GM21526 (cell line): ENCODE results near the gene DIAPH3.

Source experiments
- ATAC-seq: cut with Tn5 transposase; IDR thresholded peaks from one replicate; pipeline ENCODE4 v1.9.1; 2021; ENCODE audit warnings: moderate library complexity; ENCODE audit not compliant: unreplicated experiment, low FRiP score

The DIAPH3 gene

GRCh38 chr13:60152904-60153303, 10.8 kb downstream of the DIAPH3 start:
- ATAC-seq: no peak

- ATAC-seq: no peak
Measured at GRCh38 chr13:60152114-60152513, 11.6 kb downstream of the DIAPH3 start.

- ATAC-seq: no peak
Measured at GRCh38 chr13:60150538-60150937, 13.2 kb downstream of the DIAPH3 start.

- ATAC-seq: no peak
Measured at GRCh38 chr13:60148918-60149317, 14.8 kb downstream of the DIAPH3 start.

- no peak for ATAC-seq
Measured at GRCh38 chr13:60147361-60147760, 16.4 kb downstream of the DIAPH3 start.

- no peak for ATAC-seq
Measured at GRCh38 chr13:60146471-60146870, 17.3 kb downstream of the DIAPH3 start.

GRCh38 chr13:60143775-60144174, 20.0 kb downstream of the DIAPH3 start:
- ATAC-seq: no peak

GRCh38 chr13:60139272-60139671, 24.5 kb downstream of the DIAPH3 start:
- ATAC-seq: no peak

GRCh38 chr13:60138674-60139073, 25.1 kb downstream of the DIAPH3 start:
- no peak for ATAC-seq

- no peak for ATAC-seq
Measured at GRCh38 chr13:60137911-60138560, 25.7 kb downstream of the DIAPH3 start.

- no peak for ATAC-seq
Measured at GRCh38 chr13:60135344-60135743, 28.4 kb downstream of the DIAPH3 start.

- ATAC-seq: no peak
Measured at GRCh38 chr13:60134376-60134775, 29.4 kb downstream of the DIAPH3 start.

- ATAC-seq: no peak
Measured at GRCh38 chr13:60121337-60121687, 42.4 kb downstream of the DIAPH3 start.

- no peak for ATAC-seq
Measured at GRCh38 chr13:60120617-60121336, 43.0 kb downstream of the DIAPH3 start.

- ATAC-seq: no peak
Measured at GRCh38 chr13:60118696-60119400, 44.9 kb downstream of the DIAPH3 start.

GRCh38 chr13:60114499-60115028, 49.2 kb downstream of the DIAPH3 start:
- no peak for ATAC-seq

GRCh38 chr13:60112771-60113170, 51.0 kb downstream of the DIAPH3 start:
- ATAC-seq: no peak

GRCh38 chr13:60111691-60112090, 52.0 kb downstream of the DIAPH3 start:
- ATAC-seq: no peak

- ATAC-seq: no peak
Measured at GRCh38 chr13:60109285-60109684, 54.4 kb downstream of the DIAPH3 start.

- ATAC-seq: no peak
Measured at GRCh38 chr13:60108589-60108988, 55.1 kb downstream of the DIAPH3 start.

- no peak for ATAC-seq
Measured at GRCh38 chr13:60099631-60100420, 63.9 kb downstream of the DIAPH3 start.
